ENCODE results near the gene MYG1. TPM values are rescaled to one million over a fixed set of nuclear protein-coding genes. Genes with fewer than 3 reads are reported as not detected.

MYG1 gene
- total and polyA plus RNA-seq, 2 of the 13 experiments (the other 11 are each of a cell fraction or from before 2014, with no cell fraction given) = 38.6 to 58.0 TPM

- TF ChIP-seq ZFP90 (CRISPR knock-in tag; IDR thresholded peaks at IDR 0.05; ENCODE audit: borderline replicate concordance) (no peak; the same call in 1 of the 2 replicates), KAT7 (CRISPR knock-in tag; IDR thresholded peaks at IDR 0.05; ENCODE audit: borderline replicate concordance) (peak; percentile 85; the same call in 1 of the 2 replicates), HMGA1 (CRISPR knock-in tag; conservative IDR thresholded peaks at IDR 0.05) (no peak), MZF1 (CRISPR knock-in tag; IDR thresholded peaks at IDR 0.05; ENCODE audit: borderline replicate concordance) (peak; percentile 43; the same call in 1 of the 2 replicates), RBM39 (IDR thresholded peaks at IDR 0.05; ENCODE audit: low read depth, low read length, poor library complexity, severe bottlenecking) (peak; percentile 57), ARNTL (CRISPR knock-in tag; IDR thresholded peaks at IDR 0.05) (no peak), KDM2A (CRISPR knock-in tag; IDR thresholded peaks at IDR 0.05; ENCODE audit: borderline replicate concordance, low read depth) (peak; percentile 72), SRSF4 (IDR thresholded peaks at IDR 0.05; ENCODE audit: low read depth, low read length, poor library complexity, severe bottlenecking) (no peak), ZKSCAN1 (IDR thresholded peaks at IDR 0.05; ENCODE audit: low read length) (no peak; the same call in 1 of the 2 replicates), ZNF382 (CRISPR knock-in tag; IDR thresholded peaks at IDR 0.05; ENCODE audit: borderline replicate concordance) (no peak), HMG20B (CRISPR knock-in tag; conservative IDR thresholded peaks at IDR 0.05) (no peak), ZNF761 (CRISPR knock-in tag; conservative IDR thresholded peaks at IDR 0.05) (0 out of 2 replicates have a peak, but pooled peaks have one; percentile 22), JUND (CRISPR knock-in tag; IDR thresholded peaks at IDR 0.05) (no peak), ZNF646 (CRISPR knock-in tag; IDR thresholded peaks at IDR 0.05) (no peak), ZNF251 (CRISPR knock-in tag; IDR thresholded peaks at IDR 0.05) (no peak), PLRG1 (conservative IDR thresholded peaks at IDR 0.05) (no peak), ZNF615 (CRISPR knock-in tag; IDR thresholded peaks at IDR 0.05; ENCODE audit: borderline replicate concordance) (no peak), MNT (IDR thresholded peaks at IDR 0.05) (0 out of 2 replicates have a peak, but pooled peaks have one; percentile 11), ZNF614 (CRISPR knock-in tag; IDR thresholded peaks at IDR 0.05; ENCODE audit: borderline replicate concordance) (no peak), ZNF737 (CRISPR knock-in tag; IDR thresholded peaks at IDR 0.05; ENCODE audit: borderline replicate concordance) (no peak), ZNF362 (CRISPR knock-in tag; IDR thresholded peaks at IDR 0.05; ENCODE audit: borderline replicate concordance) (no peak), ARNT (IDR thresholded peaks at IDR 0.05) (no peak)
These were observed 31.4 kb upstream of the MYG1 start, which contains the start of gene ESPL1 (continued) for GRCh38 chr12:53267999-53268629.

Measured in HepG2 (cell line).